Brain microvascular endothelial cell (primary cell): ENCODE results near the gene LRRC25.

Experiments
- DNase-seq: peaks from one replicate; pipeline ENCODE4 v3.0.0-alpha.2; 2020
- H3K27ac ChIP-seq: fragments of 250-450 bp; sonication (Bioruptor Pico); 2 replicates; pipeline ENCODE4 v1.5.1; 2020; ENCODE audit warnings: mild to moderate bottlenecking, moderate library complexity
- H3K27me3 ChIP-seq: fragments of 250-450 bp; sonication (Bioruptor Pico); replicated peaks from 2 replicates; pipeline ENCODE4 v1.5.1; 2020; ENCODE audit warnings: mild to moderate bottlenecking
- H3K36me3 ChIP-seq: fragments of 250-450 bp; sonication (Bioruptor Pico); replicated peaks from 2 replicates; pipeline ENCODE4 v1.5.1; 2020; ENCODE audit warnings: mild to moderate bottlenecking
- H3K4me3 ChIP-seq: 2 replicates; pipeline ENCODE4 v1.5.1; 2011; ENCODE audit warnings: low read depth, mild to moderate bottlenecking, control low read depth, low read length, moderate library complexity
- in situ Hi-C: cut with HindIII; loops from 2 replicates; pipeline ENCODE4 v1.10.0; 2017; ENCODE audit warnings: low sequenced_read_pairs, low pct_ligation_motif_present
- TF ChIP-seq, protein P1 (sequence below): IDR thresholded peaks from 2 replicates; pipeline ENCODE4 v1.5.1; 2011; ENCODE audit warnings: low read depth, mild to moderate bottlenecking, moderate library complexity, low read length, control low read depth, inconsistent platforms; ENCODE audit errors: missing control alignments

Gene LRRC25

DNA sequence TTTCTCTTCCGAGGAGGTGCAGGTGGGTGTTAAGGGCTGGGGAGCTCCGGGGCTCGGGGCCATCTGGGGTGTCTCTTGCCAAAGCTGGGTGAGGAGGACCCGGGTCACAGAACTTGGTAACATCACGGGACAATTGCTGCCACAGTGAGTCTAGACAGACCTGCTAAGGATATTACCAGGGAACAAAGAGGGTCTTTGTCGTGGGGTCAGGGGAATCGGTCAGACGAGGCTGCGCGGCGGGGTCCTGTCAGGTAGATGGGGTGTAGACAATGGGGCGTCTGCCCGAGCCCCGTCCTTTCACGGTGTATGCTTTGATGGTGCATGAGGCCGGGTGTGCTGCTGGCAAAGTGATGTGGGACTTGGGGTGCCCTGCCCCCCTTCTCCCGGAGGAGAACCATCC lies 49.3 kb downstream of the LRRC25 start:
- Histone ChIP-seq H3K27me3 (no peaks in the 10 kb centered on the region), H3K27ac (no peak overlapping the region), H3K36me3 (peaks cover 4% of the 10 kb centered on the region), H3K4me3 (no peak overlapping the region)
- DNase-seq, result no peak
- in situ Hi-C loops, result no loop called here
- TF ChIP-seq, protein P1, sequence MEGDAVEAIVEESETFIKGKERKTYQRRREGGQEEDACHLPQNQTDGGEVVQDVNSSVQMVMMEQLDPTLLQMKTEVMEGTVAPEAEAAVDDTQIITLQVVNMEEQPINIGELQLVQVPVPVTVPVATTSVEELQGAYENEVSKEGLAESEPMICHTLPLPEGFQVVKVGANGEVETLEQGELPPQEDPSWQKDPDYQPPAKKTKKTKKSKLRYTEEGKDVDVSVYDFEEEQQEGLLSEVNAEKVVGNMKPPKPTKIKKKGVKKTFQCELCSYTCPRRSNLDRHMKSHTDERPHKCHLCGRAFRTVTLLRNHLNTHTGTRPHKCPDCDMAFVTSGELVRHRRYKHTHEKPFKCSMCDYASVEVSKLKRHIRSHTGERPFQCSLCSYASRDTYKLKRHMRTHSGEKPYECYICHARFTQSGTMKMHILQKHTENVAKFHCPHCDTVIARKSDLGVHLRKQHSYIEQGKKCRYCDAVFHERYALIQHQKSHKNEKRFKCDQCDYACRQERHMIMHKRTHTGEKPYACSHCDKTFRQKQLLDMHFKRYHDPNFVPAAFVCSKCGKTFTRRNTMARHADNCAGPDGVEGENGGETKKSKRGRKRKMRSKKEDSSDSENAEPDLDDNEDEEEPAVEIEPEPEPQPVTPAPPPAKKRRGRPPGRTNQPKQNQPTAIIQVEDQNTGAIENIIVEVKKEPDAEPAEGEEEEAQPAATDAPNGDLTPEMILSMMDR, result no peak

DNA sequence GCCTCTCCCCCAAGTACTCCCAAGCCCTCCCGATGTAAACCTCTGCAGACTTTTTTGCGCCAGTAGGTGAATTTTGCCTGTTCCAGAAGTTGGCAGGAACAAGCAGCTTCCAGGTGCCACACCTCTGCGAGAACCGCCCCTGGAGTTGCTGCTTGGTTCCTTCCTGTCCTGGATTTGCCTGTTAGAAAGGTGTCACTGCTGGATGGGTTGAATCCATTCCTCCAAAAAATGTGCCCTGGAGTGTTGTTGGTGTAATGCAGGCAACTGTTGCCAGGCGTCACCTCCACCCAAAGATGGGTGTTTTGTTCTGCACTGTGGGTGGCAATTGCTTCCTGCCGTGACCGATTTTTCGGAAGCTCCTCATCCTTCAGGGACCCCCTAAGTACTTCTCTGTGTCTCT lies 51.3 kb downstream of the LRRC25 start:
- TF ChIP-seq, protein P1, result no peak
- no peak for DNase-seq
- Histone ChIP-seq H3K27ac (no peak overlapping the region), H3K4me3 (no peak overlapping the region), H3K36me3 (peaks cover 4% of the 10 kb centered on the region), H3K27me3 (no peaks in the 10 kb centered on the region)
- in situ Hi-C loops, result no loop called here

DNA sequence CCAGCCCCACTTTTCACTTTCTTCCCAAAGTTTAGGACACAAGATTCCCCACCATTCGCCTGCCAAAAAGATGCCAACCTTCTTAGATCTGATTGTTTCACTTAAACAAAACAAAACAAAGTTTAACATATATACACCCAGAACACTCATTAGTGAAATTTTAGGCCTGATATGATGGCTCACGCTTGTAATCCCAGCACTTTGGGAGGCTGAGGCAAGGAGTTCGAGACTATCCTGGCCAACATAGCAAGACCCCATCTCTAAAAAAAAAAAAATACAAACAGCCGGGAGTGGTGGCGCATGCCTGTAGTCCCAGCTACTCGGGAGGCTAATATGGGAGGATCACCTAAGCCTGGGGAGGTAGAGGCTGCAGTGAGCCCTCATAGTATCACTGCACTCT lies 52.1 kb downstream of the LRRC25 start:
- in situ Hi-C loops, result no loop called here
- no peak for DNase-seq
- Histone ChIP-seq H3K27me3 (no peaks in the 10 kb centered on the region), H3K4me3 (no peak overlapping the region), H3K27ac (no peak overlapping the region), H3K36me3 (peaks cover under 1% of the 10 kb centered on the region)
- TF ChIP-seq, protein P1, result no peak

DNA sequence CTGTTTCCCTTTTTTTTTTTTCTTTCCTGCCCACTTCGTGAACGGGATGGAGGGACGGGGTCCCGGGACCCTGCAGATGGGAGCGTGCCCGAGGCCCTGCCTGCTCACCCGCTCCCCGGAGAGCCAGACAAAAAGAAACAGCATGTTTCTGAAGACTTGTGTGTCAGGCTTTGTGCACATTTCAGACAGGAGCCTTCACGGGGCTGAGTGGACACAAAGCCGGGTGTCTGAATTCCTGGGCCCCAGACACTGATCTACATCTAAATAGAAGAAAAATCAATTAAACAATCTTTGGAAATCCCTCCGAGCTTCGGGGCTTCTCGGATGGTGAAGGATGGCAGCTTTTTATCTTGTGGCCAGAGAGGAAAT lies 52.9 kb downstream of the LRRC25 start:
- Histone ChIP-seq H3K27ac (no peak overlapping the region), H3K36me3 (no peaks in the 10 kb centered on the region), H3K27me3 (no peaks in the 10 kb centered on the region), H3K4me3 (no peak overlapping the region)
- TF ChIP-seq, protein P1, result no peak
- DNase-seq, result no peak
- in situ Hi-C loops, result no loop called here

DNA sequence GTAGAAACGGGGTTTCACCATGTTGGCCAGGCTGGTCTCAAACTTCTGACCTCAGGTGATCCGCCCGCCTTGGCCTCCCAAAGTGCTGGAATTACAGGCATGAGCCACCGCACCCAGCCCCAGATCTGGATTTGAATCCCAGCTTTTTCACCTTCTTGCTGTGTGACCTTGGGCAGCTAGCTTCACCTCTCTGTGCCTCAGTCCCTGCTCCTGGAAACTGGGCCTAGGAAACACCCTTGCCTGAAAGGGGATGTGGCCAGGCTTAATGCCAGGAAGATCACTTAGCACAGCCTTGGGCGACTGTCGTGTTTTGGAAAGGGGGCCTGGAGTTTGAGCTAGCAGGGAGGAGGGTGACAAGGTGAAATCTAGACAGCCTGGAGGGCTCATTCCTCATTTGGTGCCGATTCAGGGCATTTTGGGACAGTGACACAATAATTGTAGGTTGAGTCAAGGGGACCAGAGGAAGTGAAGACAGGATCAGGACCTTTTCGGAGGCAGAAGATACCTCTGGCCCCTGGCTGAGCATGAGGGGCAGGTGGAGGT lies 55.3 kb downstream of the LRRC25 start:
- no peaks in the 10 kb centered on the region for H3K36me3 ChIP-seq
- no peak for DNase-seq
- H3K27ac ChIP-seq, result no peak overlapping the region
- TF ChIP-seq, protein P1, result no peak
- in situ Hi-C loops, result no loop called here
- H3K27me3 ChIP-seq, result no peaks in the 10 kb centered on the region
- H3K4me3 ChIP-seq, result no peak overlapping the region
